Panc1 (cell line): Measurements from ENCODE around the gene PEPD. TPM values are rescaled to one million over a fixed set of nuclear protein-coding genes. Genes with fewer than 3 reads are reported as not detected.

Experiments used
- ATAC-seq: fragments of 200-7000 bp; cut with Tn5 transposase; 2 replicates; pipeline ENCODE4 v1.9.1; 2020; ENCODE audit warnings: mild to moderate bottlenecking, moderate library complexity
- BruUV-seq: library from RNA; stranded (reverse); fragments of 400-500 nt; replicated peaks from 2 replicates; lab custom pipeline; 2021; lab: Mats Ljungman, UMichigan
- CTCF ChIA-PET: fragments of 300-600 bp; sonication (Branson Sonifier 250); formaldehyde crosslinking; loops from one replicate; lab custom pipeline; 2022; ENCODE audit warnings: antibody characterized with exemption; lab: Charles Lee
- POLR2A ChIA-PET: fragments of 300-600 bp; sonication (Branson Sonifier 250); formaldehyde crosslinking; loops from one replicate; lab custom pipeline; 2022; ENCODE audit warnings: antibody characterized with exemption; lab: Charles Lee
- DNase-seq: peaks from one replicate; pipeline ENCODE4 v3.0.0-alpha.2; 2010; ENCODE audit warnings: low read depth, low spot score
- H3K27ac ChIP-seq: 2 replicates; pipeline ENCODE4 v1.5.1; 2011; ENCODE audit warnings: mild to moderate bottlenecking, low read length, inconsistent platforms
- H3K27me3 ChIP-seq: fragments of 200-500 bp; sonication (Bioruptor generic); 2 replicates; pipeline ENCODE4 v1.6.0; 2014; ENCODE audit warnings: low read length, inconsistent platforms; ENCODE audit not compliant: control insufficient read depth, insufficient read depth
- H3K36me3 ChIP-seq: fragments of 200-500 bp; sonication (Bioruptor generic); 2 replicates; pipeline ENCODE4 v1.5.1; 2014; ENCODE audit warnings: inconsistent platforms, mild to moderate bottlenecking, low read length, moderate library complexity; ENCODE audit not compliant: control insufficient read depth, insufficient read depth
- H3K4me1 ChIP-seq: 2 replicates; pipeline ENCODE4 v1.5.1; 2011; ENCODE audit warnings: inconsistent platforms, mild to moderate bottlenecking, low read length, moderate library complexity; ENCODE audit not compliant: control insufficient read depth, insufficient read depth
- H3K4me3 ChIP-seq, 2 experiments: 2 replicates each; pipeline ENCODE4 v1.5.1; 2011 to 2012; ENCODE audit warnings: low read depth in 2 of 2, low read length in 2 of 2, mild to moderate bottlenecking in 2 of 2, inconsistent platforms in 1 of 2, moderate library complexity in 1 of 2
- H3K9me3 ChIP-seq: fragments of 200-500 bp; sonication (Bioruptor generic); 2 replicates; pipeline ENCODE4 v1.5.1; 2014; ENCODE audit warnings: low read depth, mild to moderate bottlenecking, inconsistent platforms, low read length, moderate library complexity; ENCODE audit not compliant: control insufficient read depth, insufficient read depth
- POLR2AphosphoS5 ChIP-seq: IDR thresholded peaks from 2 replicates; pipeline ENCODE4 v1.6.1; 2012; ENCODE audit warnings: mild to moderate bottlenecking, low read depth, low read length, moderate library complexity
- SIN3A ChIP-seq: IDR thresholded peaks from 2 replicates; pipeline ENCODE4 v1.6.1; 2012; ENCODE audit warnings: low read depth, mild to moderate bottlenecking, low read length, moderate library complexity, borderline replicate concordance; ENCODE audit not compliant: insufficient read depth
- TCF7L2 ChIP-seq: IDR thresholded peaks from 2 replicates; pipeline ENCODE4 v1.6.1; 2011; ENCODE audit warnings: mild to moderate bottlenecking, low read depth, low read length, inconsistent platforms
- in situ Hi-C: cut with HindIII; loops from 2 replicates; pipeline ENCODE4 v1.10.0; 2016; ENCODE audit warnings: low sequenced_read_pairs, low pct_unique_long_range_greater_than_20kb
- intact Hi-C: fragments of 100-400 bp; cut with micrococcal nuclease; formaldehyde crosslinking; loops from one replicate; pipeline ENCODE4 v1.10.0; 2022; ENCODE audit not compliant: unreplicated experiment
- total RNA-seq: library from RNA; stranded (reverse); gene quantifications from one replicate; pipeline ENCODE4 v1.2.1, GENCODE V29; 2021; ENCODE audit not compliant: unreplicated experiment
- TF ChIP-seq, protein P1 (sequence below), 2 experiments: IDR thresholded peaks; 2 replicates each; pipeline ENCODE4 v1.6.1; 2011 to 2012; ENCODE audit warnings: low read depth in 2 of 2, control low read depth in 1 of 2, low read length in 1 of 2, mild to moderate bottlenecking in 1 of 2, moderate library complexity in 1 of 2; ENCODE audit not compliant: insufficient read depth in 1 of 2
- TF ChIP-seq, protein P2 (sequence below): fragments of 450-650 bp; IDR thresholded peaks from 2 replicates; pipeline ENCODE4 v1.5.1; 2017; ENCODE audit warnings: mild to moderate bottlenecking

PEPD gene
- total RNA-seq, 1 experiment from 2014 or later = 102 TPM

DNA sequence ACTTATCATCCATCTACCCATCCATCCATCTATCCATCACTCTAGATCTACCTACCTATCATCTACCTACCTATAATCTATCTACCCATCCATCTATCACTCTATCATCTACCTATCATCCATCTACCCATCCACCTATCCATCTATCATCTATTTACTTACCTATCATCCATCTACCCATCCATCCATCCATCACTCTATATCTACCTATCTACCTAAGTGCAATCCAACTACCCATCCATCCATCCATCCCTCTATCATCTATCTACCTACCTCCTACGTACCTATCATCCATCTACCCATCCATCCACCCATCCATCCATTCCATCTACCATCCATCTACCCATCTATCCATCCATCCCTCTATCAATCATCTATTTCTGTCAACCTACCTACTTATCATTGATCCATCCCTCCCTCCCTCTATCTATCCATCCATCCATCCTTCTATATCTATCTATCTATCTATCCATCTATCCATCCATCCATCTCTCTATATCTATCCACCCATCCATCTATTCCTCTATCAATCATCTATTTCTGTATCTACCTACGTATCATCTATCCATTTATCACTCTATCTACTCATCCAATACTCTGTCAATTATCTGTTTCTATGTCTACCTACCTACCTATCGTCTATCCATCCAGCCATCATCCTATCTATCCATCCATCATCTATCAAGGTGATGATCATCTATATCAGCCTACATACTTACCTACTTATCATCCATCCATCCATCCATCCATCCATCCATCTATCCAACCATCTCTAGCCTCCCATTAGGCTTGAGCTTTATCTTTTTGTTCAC lies 99.0 kb downstream of the PEPD start:
- ChIA-PET CTCF (interaction anchor here (1.1 kb wide), 1 partner anchor 13 kb away, joined by 4 read pairs; no protein-coding TSS in a partner anchor), POLR2A (no interaction called here)

GRCh38 chr19:33421368-33421767 lies 100.2 kb downstream of the PEPD start:
- Histone ChIP-seq H3K4me1 (peaks cover 4% of the 10 kb centered on the region; the same call in 1 of the 2 replicates), H3K36me3 (no peaks in the 10 kb centered on the region), H3K27me3 (no peaks in the 10 kb centered on the region), H3K9me3 (no peaks in the 10 kb centered on the region), H3K4me3 (no peak overlapping the region), H3K27ac (no peak overlapping the region)
- intact Hi-C loops (no loop called here), in situ Hi-C loops (no loop called here)
- TF ChIP-seq TCF7L2 (no peak), POLR2AphosphoS5 (no peak), SIN3A (no peak)
- TF ChIP-seq, protein P1, sequence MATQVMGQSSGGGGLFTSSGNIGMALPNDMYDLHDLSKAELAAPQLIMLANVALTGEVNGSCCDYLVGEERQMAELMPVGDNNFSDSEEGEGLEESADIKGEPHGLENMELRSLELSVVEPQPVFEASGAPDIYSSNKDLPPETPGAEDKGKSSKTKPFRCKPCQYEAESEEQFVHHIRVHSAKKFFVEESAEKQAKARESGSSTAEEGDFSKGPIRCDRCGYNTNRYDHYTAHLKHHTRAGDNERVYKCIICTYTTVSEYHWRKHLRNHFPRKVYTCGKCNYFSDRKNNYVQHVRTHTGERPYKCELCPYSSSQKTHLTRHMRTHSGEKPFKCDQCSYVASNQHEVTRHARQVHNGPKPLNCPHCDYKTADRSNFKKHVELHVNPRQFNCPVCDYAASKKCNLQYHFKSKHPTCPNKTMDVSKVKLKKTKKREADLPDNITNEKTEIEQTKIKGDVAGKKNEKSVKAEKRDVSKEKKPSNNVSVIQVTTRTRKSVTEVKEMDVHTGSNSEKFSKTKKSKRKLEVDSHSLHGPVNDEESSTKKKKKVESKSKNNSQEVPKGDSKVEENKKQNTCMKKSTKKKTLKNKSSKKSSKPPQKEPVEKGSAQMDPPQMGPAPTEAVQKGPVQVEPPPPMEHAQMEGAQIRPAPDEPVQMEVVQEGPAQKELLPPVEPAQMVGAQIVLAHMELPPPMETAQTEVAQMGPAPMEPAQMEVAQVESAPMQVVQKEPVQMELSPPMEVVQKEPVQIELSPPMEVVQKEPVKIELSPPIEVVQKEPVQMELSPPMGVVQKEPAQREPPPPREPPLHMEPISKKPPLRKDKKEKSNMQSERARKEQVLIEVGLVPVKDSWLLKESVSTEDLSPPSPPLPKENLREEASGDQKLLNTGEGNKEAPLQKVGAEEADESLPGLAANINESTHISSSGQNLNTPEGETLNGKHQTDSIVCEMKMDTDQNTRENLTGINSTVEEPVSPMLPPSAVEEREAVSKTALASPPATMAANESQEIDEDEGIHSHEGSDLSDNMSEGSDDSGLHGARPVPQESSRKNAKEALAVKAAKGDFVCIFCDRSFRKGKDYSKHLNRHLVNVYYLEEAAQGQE (IDR thresholded peaks at IDR 0.05; ENCODE audit: insufficient read depth in 1 of 2, low read depth in 2 of 2, low read length in 1 of 2) = no peak
- POLR2A ChIA-PET = no interaction called here
- no peak for ATAC-seq
- CTCF ChIA-PET = interaction anchor here (1.1 kb wide), 1 partner anchor 12 kb away, joined by 4 read pairs; no protein-coding TSS in a partner anchor
- DNase-seq = no peak
- BruUV-seq = no TSS peak

More for the DNA sequence above, 99.0 kb downstream of the PEPD start:
- no peaks in the 10 kb centered on the region for H3K36me3 ChIP-seq
- no peak for TF ChIP-seq SIN3A
- no peaks in the 10 kb centered on the region for H3K27me3 ChIP-seq
- DNase-seq (no peak), ATAC-seq (no peak)
- intact Hi-C loops = no loop called here
- no peak overlapping the region for H3K27ac ChIP-seq
- H3K4me3 ChIP-seq = no peak overlapping the region
- in situ Hi-C loops = no loop called here
- no TSS peak for BruUV-seq
- H3K4me1 ChIP-seq = no peaks in the 10 kb centered on the region
- H3K9me3 ChIP-seq = no peaks in the 10 kb centered on the region

GRCh38 chr19:33420821-33421220 lies 100.8 kb downstream of the PEPD start:
- ATAC-seq (no peak), DNase-seq (no peak)
- intact Hi-C loops (no loop called here), in situ Hi-C loops (no loop called here)
- BruUV-seq = no TSS peak
- Histone ChIP-seq H3K27me3 (no peaks in the 10 kb centered on the region), H3K27ac (no peak overlapping the region), H3K9me3 (no peaks in the 10 kb centered on the region), H3K36me3 (no peaks in the 10 kb centered on the region), H3K4me1 (peaks cover 4% of the 10 kb centered on the region; the same call in 1 of the 2 replicates), H3K4me3 (no peak overlapping the region)
- ChIA-PET CTCF (no interaction called here), POLR2A (no interaction called here)
- TF ChIP-seq POLR2AphosphoS5 = no peak
- no peak for TF ChIP-seq TCF7L2
- TF ChIP-seq, protein P1 (IDR thresholded peaks at IDR 0.05; ENCODE audit: insufficient read depth in 1 of 2, low read depth in 2 of 2, low read length in 1 of 2) = no peak
- TF ChIP-seq SIN3A = no peak
- TF ChIP-seq, protein P2, sequence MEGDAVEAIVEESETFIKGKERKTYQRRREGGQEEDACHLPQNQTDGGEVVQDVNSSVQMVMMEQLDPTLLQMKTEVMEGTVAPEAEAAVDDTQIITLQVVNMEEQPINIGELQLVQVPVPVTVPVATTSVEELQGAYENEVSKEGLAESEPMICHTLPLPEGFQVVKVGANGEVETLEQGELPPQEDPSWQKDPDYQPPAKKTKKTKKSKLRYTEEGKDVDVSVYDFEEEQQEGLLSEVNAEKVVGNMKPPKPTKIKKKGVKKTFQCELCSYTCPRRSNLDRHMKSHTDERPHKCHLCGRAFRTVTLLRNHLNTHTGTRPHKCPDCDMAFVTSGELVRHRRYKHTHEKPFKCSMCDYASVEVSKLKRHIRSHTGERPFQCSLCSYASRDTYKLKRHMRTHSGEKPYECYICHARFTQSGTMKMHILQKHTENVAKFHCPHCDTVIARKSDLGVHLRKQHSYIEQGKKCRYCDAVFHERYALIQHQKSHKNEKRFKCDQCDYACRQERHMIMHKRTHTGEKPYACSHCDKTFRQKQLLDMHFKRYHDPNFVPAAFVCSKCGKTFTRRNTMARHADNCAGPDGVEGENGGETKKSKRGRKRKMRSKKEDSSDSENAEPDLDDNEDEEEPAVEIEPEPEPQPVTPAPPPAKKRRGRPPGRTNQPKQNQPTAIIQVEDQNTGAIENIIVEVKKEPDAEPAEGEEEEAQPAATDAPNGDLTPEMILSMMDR = no peak
